ENCODE measurements around the gene TBXAS1. TPM values are rescaled to one million over a fixed set of nuclear protein-coding genes. Genes with fewer than 3 reads are reported as not detected.

Gene TBXAS1
- total and polyA plus RNA-seq, 2 donors from 2014 or later, result 14.2 to 33.6 TPM

DNA sequence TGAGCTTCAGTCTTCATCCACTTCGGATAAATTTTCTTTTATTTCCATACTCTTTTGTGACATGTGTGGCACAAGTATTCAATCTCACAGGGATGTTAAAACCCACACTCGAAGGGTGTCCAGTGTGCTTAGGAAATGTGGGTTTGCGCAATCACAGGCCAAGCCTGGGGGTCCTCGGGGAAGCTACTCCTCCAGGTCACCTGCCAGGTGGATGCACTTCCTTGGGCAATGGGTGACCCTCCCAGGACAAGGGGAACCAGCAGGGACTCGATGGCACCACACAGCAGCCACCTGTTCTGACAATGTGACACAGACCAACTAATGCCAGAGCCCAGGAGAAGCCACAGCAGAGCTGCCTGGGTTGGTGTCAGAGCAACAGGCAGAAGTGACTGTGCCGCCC, 194.7 kb downstream of the TBXAS1 start:
- H3K9me3 ChIP-seq (ENCODE audit: control insufficient read depth in 2 of 3, insufficient read depth in 1 of 3, low read length in 3 of 3), result no peaks in the 10 kb centered on the region
- FAIRE-seq (no peak), DNase-seq (no peak)
- H3K4me1 ChIP-seq (ENCODE audit: control insufficient read depth in 2 of 3, insufficient read depth in 2 of 3, low read depth in 1 of 3, low read length in 3 of 3), result no peaks in the 10 kb centered on the region
- H3K4me3 ChIP-seq (ENCODE audit: low read length in 3 of 3), result no peak overlapping the region
- H3K9ac ChIP-seq (ENCODE audit: low read length in 3 of 3), result no peak overlapping the region
- H3K36me3 ChIP-seq (ENCODE audit: control insufficient read depth in 2 of 3, insufficient read depth in 3 of 3, low read length in 3 of 3), result peaks cover 0 to 14% (median 5%) of the 10 kb centered on the region in 3 donors
- no peak overlapping the region for H3K27ac ChIP-seq (ENCODE audit: low read depth in 2 of 2, low read length in 2 of 2)
- H3K27me3 ChIP-seq (ENCODE audit: control insufficient read depth, insufficient read depth, low read length), result no peaks in the 10 kb centered on the region
- TF ChIP-seq CTCF (IDR thresholded peaks at IDR 0.05; ENCODE audit: borderline replicate concordance, extremely low read depth, insufficient read depth), result no peak
- intact Hi-C loops (cut with DNase I), result no loop called here

DNA sequence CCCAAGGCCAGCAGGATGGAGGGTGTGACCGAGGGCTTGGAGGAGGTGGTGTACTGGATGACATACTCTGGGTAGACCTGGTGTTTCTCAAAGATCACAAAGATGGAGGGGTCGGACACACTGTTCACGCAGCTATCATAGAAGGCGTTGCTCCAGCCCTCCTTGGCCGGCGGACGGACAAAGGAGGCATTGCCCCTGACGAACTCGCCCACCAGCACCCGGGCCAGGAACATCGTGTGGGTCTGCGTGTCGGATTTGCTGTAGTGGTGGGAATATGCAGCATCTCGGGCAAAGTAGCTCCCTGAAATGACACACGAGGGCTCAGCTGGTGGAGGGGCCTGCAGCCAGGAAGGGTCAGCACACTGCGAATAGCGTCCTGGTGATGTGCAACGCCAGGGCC, 195.5 kb downstream of the TBXAS1 start:
- DNase-seq (no peak), FAIRE-seq (no peak)
- no peaks in the 10 kb centered on the region for H3K4me1 ChIP-seq (ENCODE audit: control insufficient read depth in 2 of 3, insufficient read depth in 2 of 3, low read depth in 1 of 3, low read length in 3 of 3)
- no peak for TF ChIP-seq CTCF (IDR thresholded peaks at IDR 0.05; ENCODE audit: borderline replicate concordance, extremely low read depth, insufficient read depth)
- no peaks in the 10 kb centered on the region for H3K9me3 ChIP-seq (ENCODE audit: control insufficient read depth in 2 of 3, insufficient read depth in 1 of 3, low read length in 3 of 3)
- peaks cover 0 to 14% (median 5%) of the 10 kb centered on the region in 3 donors for H3K36me3 ChIP-seq (ENCODE audit: control insufficient read depth in 2 of 3, insufficient read depth in 3 of 3, low read length in 3 of 3)
- H3K9ac ChIP-seq (ENCODE audit: low read length in 3 of 3), result no peak overlapping the region
- intact Hi-C loops (cut with DNase I), result no loop called here
- H3K4me3 ChIP-seq (ENCODE audit: low read length in 3 of 3), result no peak overlapping the region
- H3K27ac ChIP-seq (ENCODE audit: low read depth in 2 of 2, low read length in 2 of 2), result no peak overlapping the region
- H3K27me3 ChIP-seq (ENCODE audit: control insufficient read depth, insufficient read depth, low read length), result no peaks in the 10 kb centered on the region

DNA sequence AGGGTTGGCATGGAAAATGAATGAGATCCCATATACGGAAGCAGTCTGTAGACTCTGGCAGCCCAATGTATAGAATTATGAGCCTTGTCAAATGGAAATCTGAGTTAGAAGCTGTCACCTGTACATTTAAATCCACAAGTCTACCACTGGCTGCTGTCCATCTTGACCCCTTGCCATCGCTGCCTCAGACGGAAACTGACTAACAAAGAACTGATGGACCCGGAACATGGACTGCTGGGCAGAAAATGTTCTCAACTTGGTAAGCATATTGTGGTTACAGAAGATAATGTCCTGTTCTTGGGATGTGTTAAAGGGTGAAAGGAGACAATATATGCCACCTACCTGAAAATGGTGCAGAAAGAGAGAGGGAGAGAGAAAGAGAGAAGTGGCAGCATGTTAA, 196.2 kb downstream of the TBXAS1 start:
- no peaks in the 10 kb centered on the region for H3K4me1 ChIP-seq (ENCODE audit: control insufficient read depth in 2 of 3, insufficient read depth in 2 of 3, low read depth in 1 of 3, low read length in 3 of 3)
- H3K4me3 ChIP-seq (ENCODE audit: low read length in 3 of 3), result no peak overlapping the region
- H3K36me3 ChIP-seq (ENCODE audit: control insufficient read depth in 2 of 3, insufficient read depth in 3 of 3, low read length in 3 of 3), result peaks cover 0 to 14% (median 5%) of the 10 kb centered on the region in 3 donors
- H3K27ac ChIP-seq (ENCODE audit: low read depth in 2 of 2, low read length in 2 of 2), result no peak overlapping the region
- no peak for TF ChIP-seq CTCF (IDR thresholded peaks at IDR 0.05; ENCODE audit: borderline replicate concordance, extremely low read depth, insufficient read depth)
- intact Hi-C loops (cut with DNase I), result no loop called here
- H3K9me3 ChIP-seq (ENCODE audit: control insufficient read depth in 2 of 3, insufficient read depth in 1 of 3, low read length in 3 of 3), result no peaks in the 10 kb centered on the region
- DNase-seq (no peak), FAIRE-seq (no peak)
- no peak overlapping the region for H3K9ac ChIP-seq (ENCODE audit: low read length in 3 of 3)
- no peaks in the 10 kb centered on the region for H3K27me3 ChIP-seq (ENCODE audit: control insufficient read depth, insufficient read depth, low read length)

DNA sequence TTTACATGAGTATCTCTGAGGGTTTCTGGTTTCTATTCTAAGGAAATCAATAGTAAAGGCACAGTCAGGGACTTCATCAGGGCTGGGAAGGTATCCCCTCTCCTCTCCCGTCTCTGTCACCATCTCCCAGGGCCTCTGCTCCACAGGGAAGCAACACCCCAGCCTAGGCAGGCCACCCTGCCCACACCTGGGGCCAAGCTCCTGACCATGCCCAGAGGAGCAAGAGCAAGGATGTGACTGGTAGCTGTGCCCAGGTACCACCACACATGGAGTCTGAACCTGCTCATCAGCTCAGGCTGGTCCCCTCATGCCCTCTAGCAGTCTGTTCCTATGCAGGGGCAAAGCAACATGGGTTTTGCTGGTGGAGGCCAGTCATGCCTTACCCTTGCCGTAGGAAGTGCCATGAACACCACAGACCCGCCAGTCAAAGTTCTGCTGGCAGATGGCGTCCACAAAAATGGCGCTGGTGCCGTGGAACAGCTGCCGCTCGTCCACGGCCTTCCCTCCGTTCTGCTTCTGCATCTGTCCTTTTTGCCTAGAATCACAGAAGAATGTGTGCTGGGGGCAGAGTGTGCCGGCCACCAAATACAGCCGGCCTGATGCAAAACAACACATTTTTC, 196.9 kb downstream of the TBXAS1 start:
- no peak overlapping the region for H3K4me3 ChIP-seq (ENCODE audit: low read length in 3 of 3)
- peaks cover 0 to 14% (median 5%) of the 10 kb centered on the region in 3 donors for H3K36me3 ChIP-seq (ENCODE audit: control insufficient read depth in 2 of 3, insufficient read depth in 3 of 3, low read length in 3 of 3)
- H3K9ac ChIP-seq (ENCODE audit: low read length in 3 of 3), result no peak overlapping the region
- DNase-seq (no peak), FAIRE-seq (no peak)
- no peak overlapping the region for H3K27ac ChIP-seq (ENCODE audit: low read depth in 2 of 2, low read length in 2 of 2)
- intact Hi-C loops (cut with DNase I), result no loop called here
- no peaks in the 10 kb centered on the region for H3K27me3 ChIP-seq (ENCODE audit: control insufficient read depth, insufficient read depth, low read length)
- no peaks in the 10 kb centered on the region for H3K4me1 ChIP-seq (ENCODE audit: control insufficient read depth in 2 of 3, insufficient read depth in 2 of 3, low read depth in 1 of 3, low read length in 3 of 3)
- TF ChIP-seq CTCF (IDR thresholded peaks at IDR 0.05; ENCODE audit: borderline replicate concordance, extremely low read depth, insufficient read depth), result no peak
- no peaks in the 10 kb centered on the region for H3K9me3 ChIP-seq (ENCODE audit: control insufficient read depth in 2 of 3, insufficient read depth in 1 of 3, low read length in 3 of 3)

Data from kidney (tissue), 14 donors.